Measurements from ENCODE around the gene ME3. TPM values are rescaled to one million over a fixed set of nuclear protein-coding genes. Genes with fewer than 3 reads are reported as not detected.

ME3 gene
- total RNA-seq, 6 experiments from 2014 or later, result 1.9 to 8.5 (median 4.6) TPM

GRCh38 chr11:86538223-86538548, 134.2 kb downstream of the ME3 start:
- H3K27ac ChIP-seq, result no peak overlapping the region
- H3K27me3 ChIP-seq, result no peaks in the 10 kb centered on the region
- no peak overlapping the region for H3K4me3 ChIP-seq
- H3K9me3 ChIP-seq, result no peaks in the 10 kb centered on the region
- no peaks in the 10 kb centered on the region for H3K4me1 ChIP-seq
- DNase-seq (no peak), ATAC-seq (no peak)
- intact Hi-C loops (cut with DNase I), result no loop called here
- TF ChIP-seq CTCF (IDR thresholded peaks at IDR 0.05), result no peak
- H3K36me3 ChIP-seq, result no peaks in the 10 kb centered on the region
- 63% methylated on average over 3 of the region's 3 CpGs for WGBS (ENCODE audit: insufficient coverage, low coverage, low lambda C conversion rate, missing lambda C conversion rate)

- Histone ChIP-seq H3K9me3 (no peaks in the 10 kb centered on the region), H3K4me3 (no peak overlapping the region), H3K27ac (no peak overlapping the region), H3K27me3 (no peaks in the 10 kb centered on the region), H3K4me1 (no peaks in the 10 kb centered on the region), H3K36me3 (no peaks in the 10 kb centered on the region)
- TF ChIP-seq CTCF (IDR thresholded peaks at IDR 0.05) (no peak), POLR2A (IDR thresholded peaks at IDR 0.05) (no peak)
- ATAC-seq, result peak in 1 of 4 donors; percentile 31
- intact Hi-C loops (cut with DNase I), result no loop called here
- no peak for DNase-seq
Measured at GRCh38 chr11:86537541-86538222, 134.7 kb downstream of the ME3 start.

- DNase-seq, result no peak
- intact Hi-C loops (cut with DNase I), result no loop called here
Measured at GRCh38 chr11:86535773-86536172, 136.6 kb downstream of the ME3 start.

GRCh38 chr11:86524620-86525352, 147.6 kb downstream of the ME3 start:
- Histone ChIP-seq H3K4me3 (no peak overlapping the region), H3K27ac (peak overlapping the region; percentile 26 to 71 (median 35)), H3K36me3 (no peaks in the 10 kb centered on the region), H3K27me3 (no peaks in the 10 kb centered on the region), H3K9me3 (no peaks in the 10 kb centered on the region), H3K4me1 (peaks cover 0 to 13% (median 5%) of the 10 kb centered on the region in 4 donors)
- intact Hi-C loops (cut with DNase I), result no loop called here
- ATAC-seq (peak; percentile 11 to 62 (median 37)), DNase-seq (no peak)
- 34% methylated on average over 2 of the region's 2 CpGs for WGBS (ENCODE audit: insufficient coverage, low coverage, low lambda C conversion rate, missing lambda C conversion rate)
- TF ChIP-seq POLR2A (IDR thresholded peaks at IDR 0.05), result no peak
- no peak for TF ChIP-seq CTCF (IDR thresholded peaks at IDR 0.05)

More at GRCh38 chr11:86535773-86536172, 136.6 kb downstream of the ME3 start:
- no peak for TF ChIP-seq POLR2A (IDR thresholded peaks at IDR 0.05)
- TF ChIP-seq CTCF (IDR thresholded peaks at IDR 0.05), result no peak
- no peaks in the 10 kb centered on the region for H3K4me1 ChIP-seq
- no peak overlapping the region for H3K4me3 ChIP-seq
- H3K9me3 ChIP-seq, result no peaks in the 10 kb centered on the region
- H3K27me3 ChIP-seq, result no peaks in the 10 kb centered on the region
- ATAC-seq, result no peak
- no peak overlapping the region for H3K27ac ChIP-seq
- no peaks in the 10 kb centered on the region for H3K36me3 ChIP-seq

Measured in right lobe of liver (tissue), 6 donors.